Left ventricle myocardium inferior (tissue), 1 donor: ENCODE data around the gene PLCH1. TPM values are rescaled to one million over a fixed set of nuclear protein-coding genes. Genes with fewer than 3 reads are reported as not detected.
A peak's percentile ranks its signal among the peaks of the same experiment; 100 is the strongest.

ENCODE experiments used
- DNase-seq: peaks from one replicate; pipeline ENCODE4 v3.0.0-alpha.2; 2020
- H3K27ac ChIP-seq: fragments of 200-600 bp; replicated peaks from 2 replicates; pipeline ENCODE4 v1.8.0; 2021
- H3K27me3 ChIP-seq: fragments of 200-600 bp; 2 replicates; pipeline ENCODE4 v1.8.0; 2021; ENCODE audit warnings: low read depth
- H3K36me3 ChIP-seq: fragments of 200-600 bp; 2 replicates; pipeline ENCODE4 v1.8.0; 2021
- H3K4me1 ChIP-seq: fragments of 200-600 bp; 2 replicates; pipeline ENCODE4 v1.8.0; 2021
- H3K4me3 ChIP-seq: fragments of 200-600 bp; 2 replicates; pipeline ENCODE4 v1.8.0; 2021; ENCODE audit warnings: mild to moderate bottlenecking, moderate library complexity
- H3K9me3 ChIP-seq: fragments of 200-600 bp; replicated peaks from 2 replicates; pipeline ENCODE4 v1.8.0; 2021
- CTCF ChIP-seq: fragments of 200-600 bp; IDR thresholded peaks from 2 replicates; pipeline ENCODE4 v1.8.0; 2021; ENCODE audit warnings: antibody characterized with exemption, mild to moderate bottlenecking, borderline replicate concordance
- intact Hi-C: fragments of 100-400 bp; cut with micrococcal nuclease; formaldehyde crosslinking; loops from one replicate; pipeline ENCODE4 v1.11.0; 2022
- total RNA-seq: library from RNA; stranded (reverse); fragmentation: NEBNext Ultra II Directional; extraction: Animal tissue kit (Norgen Biotek cat#: 25700); gene quantifications from one replicate; pipeline ENCODE4 v1.2.1, GENCODE V29; 2021
- donor health status: DM: no; HTN: yes; CAD: no; lungs with severe emphysema.

Gene PLCH1
- total RNA-seq, 1 donor from 2014 or later = 0.85 TPM

- no peaks in the 10 kb centered on the region for H3K9me3 ChIP-seq
- no peaks in the 10 kb centered on the region for H3K36me3 ChIP-seq
- no peak overlapping the region for H3K27ac ChIP-seq
- TF ChIP-seq CTCF = no peak
- intact Hi-C loops = no loop called here
- no peak overlapping the region for H3K4me3 ChIP-seq
- no peak for DNase-seq
- peaks cover 14% of the 10 kb centered on the region for H3K27me3 ChIP-seq
- H3K4me1 ChIP-seq = no peaks in the 10 kb centered on the region
These were observed 14.0 kb downstream of the PLCH1 start for GRCh38 chr3:155730843-155731242.

DNA sequence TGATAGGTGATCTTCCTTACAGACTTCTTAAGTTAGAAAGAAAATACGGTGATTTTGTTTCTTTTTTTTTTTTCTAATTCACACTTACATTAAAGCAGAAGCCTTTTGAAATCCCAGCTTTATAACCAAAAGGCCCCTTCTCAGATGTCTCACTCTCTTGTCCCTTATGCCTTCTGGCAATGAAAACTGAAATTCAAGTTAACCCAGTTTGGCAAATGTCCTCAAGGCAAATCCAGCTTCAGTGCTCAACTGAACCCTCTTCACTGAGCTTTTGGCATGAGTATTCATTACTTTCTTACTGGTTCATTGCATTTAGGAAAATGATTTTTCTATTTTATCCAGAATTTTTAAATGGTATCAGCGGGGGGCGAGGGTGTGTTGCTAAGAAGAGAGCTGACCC is 17.0 kb downstream of the PLCH1 start:
- Histone ChIP-seq H3K36me3 (no peaks in the 10 kb centered on the region), H3K27me3 (peaks cover 14% of the 10 kb centered on the region), H3K9me3 (no peaks in the 10 kb centered on the region), H3K4me1 (no peaks in the 10 kb centered on the region), H3K4me3 (no peak overlapping the region), H3K27ac (no peak overlapping the region)
- intact Hi-C loops = no loop called here
- no peak for DNase-seq
- TF ChIP-seq CTCF = no peak

GRCh38 chr3:155714295-155714718 is 30.6 kb downstream of the PLCH1 start:
- no peak for DNase-seq
- Histone ChIP-seq H3K4me1 (no peaks in the 10 kb centered on the region), H3K27me3 (no peaks in the 10 kb centered on the region), H3K9me3 (peaks cover 24% of the 10 kb centered on the region), H3K36me3 (no peaks in the 10 kb centered on the region), H3K27ac (no peak overlapping the region), H3K4me3 (no peak overlapping the region)
- no peak for TF ChIP-seq CTCF
- intact Hi-C loops = no loop called here

DNA sequence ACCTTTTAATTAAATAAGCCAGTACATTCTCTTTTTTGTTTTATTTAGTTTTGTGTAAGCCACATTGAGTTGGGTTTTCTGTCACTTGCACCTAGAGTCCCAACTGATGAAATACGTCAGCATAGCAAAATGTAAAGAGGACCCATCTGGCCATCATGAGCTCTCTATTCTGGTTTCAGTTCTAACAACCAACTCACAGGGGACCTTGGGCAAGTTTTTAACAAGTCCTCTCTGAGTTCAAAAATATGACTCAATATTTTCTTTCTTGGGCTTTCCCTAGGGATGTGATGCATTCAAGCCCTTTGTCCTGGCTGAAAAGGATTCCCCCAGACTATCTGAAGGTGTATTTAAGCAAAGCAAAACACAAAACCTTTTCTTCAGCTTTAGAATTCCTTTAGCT is 32.9 kb downstream of the PLCH1 start:
- no peak for TF ChIP-seq CTCF

DNA sequence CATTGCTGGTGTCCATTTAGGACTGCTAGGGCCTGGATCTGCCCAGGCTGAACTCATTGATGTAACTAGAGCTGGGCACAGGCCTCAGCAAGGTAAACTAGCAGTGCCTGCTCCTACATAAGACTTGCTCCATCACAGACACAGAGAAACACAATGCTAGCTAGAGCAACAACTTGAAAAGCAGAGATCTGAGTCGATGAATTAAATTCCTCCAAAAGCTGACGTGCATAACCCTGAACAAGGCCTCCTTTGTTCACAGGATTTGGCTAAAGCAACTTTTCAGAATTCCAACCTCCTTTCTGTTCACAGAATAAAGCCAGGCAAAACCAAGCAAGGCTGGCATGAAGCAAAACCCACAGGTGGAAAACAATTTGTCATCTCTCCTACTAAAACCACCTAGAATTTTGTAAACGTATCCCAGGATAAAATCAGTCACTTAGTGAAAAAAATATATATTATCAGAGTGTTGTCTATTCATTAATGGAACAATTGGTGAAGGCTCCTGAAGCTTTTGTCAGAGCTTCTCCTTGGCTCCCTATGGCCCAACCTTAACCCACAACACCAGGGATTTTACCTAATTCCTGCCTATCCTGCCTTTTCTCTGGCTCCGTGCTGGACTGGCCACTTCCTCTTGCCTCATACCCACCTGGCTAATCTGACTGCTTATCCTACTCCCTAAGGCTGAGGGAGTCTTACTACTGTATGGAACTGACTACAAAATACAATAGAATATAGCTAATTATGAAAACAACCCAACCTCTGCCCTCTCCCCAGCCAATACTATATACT is 39.9 kb downstream of the PLCH1 start:
- no peaks in the 10 kb centered on the region for H3K9me3 ChIP-seq
- H3K27ac ChIP-seq = peak overlapping the region; percentile 41
- no peaks in the 10 kb centered on the region for H3K4me1 ChIP-seq
- TF ChIP-seq CTCF = no peak
- no peak overlapping the region for H3K4me3 ChIP-seq
- intact Hi-C loops = loop anchor here (10.0 kb wide), 1 partner anchor 320 kb away; no protein-coding TSS in a partner anchor
- no peaks in the 10 kb centered on the region for H3K36me3 ChIP-seq
- no peak for DNase-seq
- H3K27me3 ChIP-seq = no peaks in the 10 kb centered on the region

More for the DNA sequence above, 32.9 kb downstream of the PLCH1 start:
- intact Hi-C loops = no loop called here
- no peak for DNase-seq
- H3K27me3 ChIP-seq = no peaks in the 10 kb centered on the region
- no peaks in the 10 kb centered on the region for H3K36me3 ChIP-seq
- no peak overlapping the region for H3K4me3 ChIP-seq
- no peak overlapping the region for H3K27ac ChIP-seq
- peaks cover 3% of the 10 kb centered on the region for H3K9me3 ChIP-seq
- no peaks in the 10 kb centered on the region for H3K4me1 ChIP-seq
